GM20000 (cell line): ENCODE data around the gene TMEM63B.
A peak's percentile ranks its signal among the peaks of the same experiment; 100 is the strongest.

Experiments used
- DNase-seq: peaks from one replicate; pipeline ENCODE4 v3.0.0; 2012; ENCODE audit warnings: low spot score
- CTCF ChIP-seq: IDR thresholded peaks from 2 replicates; pipeline ENCODE4 v1.5.1; 2012; ENCODE audit warnings: mild to moderate bottlenecking, control low read depth; ENCODE audit errors: extremely low read depth, missing control alignments

Gene TMEM63B

DNA sequence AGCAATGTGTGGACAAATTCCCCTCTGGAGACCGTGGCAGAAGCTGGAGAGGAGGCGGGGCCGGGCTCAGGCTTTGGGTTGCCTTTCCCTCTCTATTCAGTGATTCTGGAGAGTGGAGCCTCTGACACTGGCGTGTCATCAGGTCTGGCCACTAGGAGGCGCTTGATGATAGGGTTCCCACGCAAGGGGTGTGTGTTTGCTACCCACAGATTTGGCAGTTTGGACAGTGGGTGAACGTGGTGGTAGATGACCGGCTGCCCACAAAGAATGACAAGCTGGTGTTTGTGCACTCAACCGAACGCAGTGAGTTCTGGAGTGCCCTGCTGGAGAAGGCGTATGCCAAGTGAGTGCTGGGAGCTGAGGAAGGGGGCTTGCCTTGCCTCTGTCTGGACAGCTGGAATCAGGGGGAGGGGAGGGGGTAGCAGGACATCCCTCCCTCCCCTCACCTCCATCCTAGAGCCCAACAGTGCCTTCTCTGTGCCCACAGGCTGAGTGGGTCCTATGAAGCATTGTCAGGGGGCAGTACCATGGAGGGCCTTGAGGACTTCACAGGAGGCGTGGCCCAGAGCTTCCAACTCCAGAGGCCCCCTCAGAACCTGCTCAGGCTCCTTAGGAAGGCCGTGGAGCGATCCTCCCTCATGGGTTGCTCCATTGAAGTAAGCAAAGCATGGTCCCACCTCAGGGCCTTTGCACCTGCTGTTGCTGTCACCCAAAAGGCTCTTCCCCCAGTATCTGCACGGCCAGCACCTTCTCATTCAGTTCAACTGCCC is 45.6 kb downstream of the TMEM63B start:
- TF ChIP-seq CTCF = peak; percentile 84
- DNase-seq = peak; percentile 84

GRCh38 chr6:44176130-44176761 is 48.9 kb downstream of the TMEM63B start:
- no peak for DNase-seq
- no peak for TF ChIP-seq CTCF

- peak; percentile 74 for DNase-seq
- TF ChIP-seq CTCF = no peak
These were observed 49.6 kb downstream of the TMEM63B start for GRCh38 chr6:44176762-44177509.

GRCh38 chr6:44177691-44178423 is 50.5 kb downstream of the TMEM63B start:
- DNase-seq = no peak
- TF ChIP-seq CTCF = no peak

- no peak for TF ChIP-seq CTCF
- DNase-seq = no peak
These were observed 51.2 kb downstream of the TMEM63B start for GRCh38 chr6:44178424-44179071.

GRCh38 chr6:44179072-44179536 is 51.8 kb downstream of the TMEM63B start:
- no peak for DNase-seq
- TF ChIP-seq CTCF = no peak
